HG03457 (cell line): Measurements from ENCODE around the gene HCN3.
"Not testable (repeated sequence)": the region's sequence is repeated elsewhere in the genome, so short reads cannot be mapped to it uniquely, and the experiment has no call there.

ENCODE experiments used
- ATAC-seq: cut with Tn5 transposase; IDR thresholded peaks from one replicate; pipeline ENCODE4 v1.9.1; 2021; ENCODE audit warnings: moderate number of reproducible peaks; ENCODE audit not compliant: unreplicated experiment

Gene HCN3

GRCh38 chr1:155328856-155329255 is 51.6 kb downstream of the HCN3 start:
- not testable (repeated sequence) for ATAC-seq

DNA sequence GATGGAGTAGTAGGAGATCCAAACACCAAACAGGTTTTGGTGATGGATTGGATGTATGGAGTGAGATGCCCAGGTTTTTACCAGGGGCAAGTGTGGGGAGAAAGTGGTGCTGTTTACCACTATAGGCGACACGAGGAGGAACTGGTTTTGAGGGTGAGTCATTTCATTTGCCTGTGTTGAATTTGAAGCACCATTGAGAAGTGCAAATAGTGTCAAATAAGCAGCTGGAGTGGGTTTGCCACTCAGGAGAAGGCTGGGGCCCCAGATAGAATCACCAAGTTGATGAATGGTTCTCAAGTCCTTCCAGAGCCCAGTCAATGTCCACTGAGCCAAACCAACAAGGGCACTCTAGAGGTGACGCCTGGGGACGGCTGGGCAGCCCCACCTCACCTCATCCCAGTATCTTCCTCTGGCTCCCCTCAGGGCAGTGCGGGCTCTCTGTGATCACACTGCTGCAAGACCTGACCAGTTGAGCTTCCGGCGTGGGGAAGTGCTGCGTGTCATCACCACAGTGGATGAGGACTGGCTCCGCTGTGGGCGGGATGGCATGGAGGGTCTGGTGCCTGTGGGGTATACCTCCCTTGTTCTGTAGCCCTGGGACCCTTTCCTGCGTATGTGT is 52.8 kb downstream of the HCN3 start:
- ATAC-seq = no peak

- no peak for ATAC-seq
These were observed 57.7 kb downstream of the HCN3 start for GRCh38 chr1:155334962-155335361.
